BJ (cell line): ENCODE results near the gene SATB2. TPM values are rescaled to one million over a fixed set of nuclear protein-coding genes. Genes with fewer than 3 reads are reported as not detected.

Source experiments
- CTCF ChIA-PET: fragments of 350-600 bp; formaldehyde crosslinking; extraction: SDS; loops from one replicate; lab custom pipeline; 2021; ENCODE audit warnings: antibody characterized with exemption, inconsistent platforms; lab: Yijun Ruan, JAX
- POLR2A ChIA-PET: fragments of 300-600 bp; sonication (Branson Sonifier 250); formaldehyde crosslinking; extraction: SDS; loops from one replicate; lab custom pipeline; 2021; ENCODE audit warnings: antibody characterized with exemption; lab: Charles Lee
- DNase-seq: peaks from one replicate; pipeline ENCODE4 v3.0.0-alpha.2; 2011; ENCODE audit warnings: low read depth
- H3K27me3 ChIP-seq: 2 replicates; pipeline ENCODE4 v1.6.0; 2011; ENCODE audit warnings: low read length; ENCODE audit not compliant: control insufficient read depth, insufficient read depth
- H3K36me3 ChIP-seq: 2 replicates; pipeline ENCODE4 v1.5.1; 2011; ENCODE audit warnings: low read length; ENCODE audit not compliant: control insufficient read depth, insufficient read depth
- H3K4me3 ChIP-seq: 2 replicates; pipeline ENCODE4 v1.5.1; 2011; ENCODE audit warnings: low read depth, mild to moderate bottlenecking, control low read depth, low read length
- CTCF ChIP-seq: IDR thresholded peaks from 2 replicates; pipeline ENCODE4 v1.5.1; 2011; ENCODE audit warnings: low read depth, mild to moderate bottlenecking, control low read depth, inconsistent platforms, low read length, moderate library complexity; ENCODE audit not compliant: insufficient read depth
- polyA plus RNA-seq: library from polyadenylated mRNA; depleted of rRNA; stranded (reverse); fragments of >200 nt; gene quantifications from 2 replicates; pipeline ENCODE4 v1.2.3, GENCODE V29; 2011

Gene SATB2
- polyA plus RNA-seq, 1 experiment: 4.8 TPM

DNA sequence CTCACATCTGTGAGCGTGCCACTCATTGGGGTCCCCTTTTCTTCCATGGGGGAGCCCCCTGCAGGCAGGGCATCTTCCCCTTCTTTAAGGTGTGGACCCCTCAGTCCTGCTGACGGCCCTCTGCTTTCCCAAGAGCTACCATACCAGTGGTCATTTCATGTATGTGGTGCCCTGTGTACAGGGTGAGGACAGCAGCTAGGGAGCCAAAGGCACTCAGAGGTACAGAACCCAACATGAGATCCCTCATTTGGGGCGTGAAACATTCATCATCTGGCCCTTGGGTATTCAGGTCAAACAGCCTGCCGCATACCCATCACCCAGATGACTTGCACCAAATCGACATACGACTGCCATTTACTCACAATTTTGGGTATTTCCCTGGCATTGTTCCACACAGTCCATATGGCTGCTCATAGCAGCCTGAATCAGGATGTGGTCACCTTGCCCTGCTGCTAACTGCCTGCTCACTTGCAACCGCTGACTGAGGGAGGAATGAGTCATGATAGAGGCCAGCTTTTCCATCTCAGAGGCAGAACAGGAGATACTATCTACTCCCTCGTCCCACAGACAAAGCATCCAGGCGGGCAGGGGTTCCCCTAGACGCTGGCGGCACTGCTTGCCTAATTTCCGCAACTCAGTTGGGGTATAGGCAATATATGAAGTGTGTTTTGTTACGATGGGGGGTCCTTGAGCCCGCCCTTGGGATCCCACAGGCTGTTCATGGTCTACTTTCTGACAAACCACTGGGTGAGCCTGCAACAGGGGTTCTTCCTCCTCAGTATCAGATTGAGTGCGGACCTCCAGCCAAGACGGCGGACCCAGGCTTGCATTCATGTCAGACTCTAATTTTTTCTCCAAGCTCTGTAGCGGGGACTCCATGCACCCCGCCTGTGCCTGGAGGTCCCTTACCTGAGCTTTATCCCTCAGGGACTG is 228.6 kb downstream of the SATB2 start:
- ChIA-PET CTCF (no interaction called here), POLR2A (no interaction called here)
- no peak for TF ChIP-seq CTCF
- DNase-seq: peak; percentile 74
- Histone ChIP-seq H3K4me3 (no peak overlapping the region), H3K36me3 (no peaks in the 10 kb centered on the region), H3K27me3 (no peaks in the 10 kb centered on the region)

DNA sequence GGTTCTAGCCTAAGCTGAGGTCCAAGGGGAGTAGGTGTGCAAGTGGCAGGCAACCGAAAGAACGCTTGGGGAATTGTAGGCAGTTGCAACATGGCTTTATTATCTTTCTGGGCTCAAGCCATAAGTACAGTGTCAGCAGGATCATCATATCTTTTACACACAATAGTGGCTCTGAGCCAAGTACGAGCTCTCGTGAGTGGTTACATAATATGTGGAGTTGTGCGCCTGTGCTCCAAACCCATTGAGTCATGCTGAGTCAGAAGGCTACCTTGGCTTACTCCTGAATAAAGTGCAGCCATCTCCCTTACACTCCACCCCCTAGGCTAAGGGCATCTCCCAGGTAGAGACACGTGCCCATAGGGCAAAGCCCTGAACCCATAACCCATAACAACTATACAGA is 233.9 kb downstream of the SATB2 start:
- no peak for TF ChIP-seq CTCF
- CTCF ChIA-PET: no interaction called here
- no peaks in the 10 kb centered on the region for H3K36me3 ChIP-seq
- DNase-seq: no peak
- no peaks in the 10 kb centered on the region for H3K27me3 ChIP-seq
- POLR2A ChIA-PET: no interaction called here
- H3K4me3 ChIP-seq: no peak overlapping the region

- H3K4me3 ChIP-seq: no peak overlapping the region
- H3K36me3 ChIP-seq: no peaks in the 10 kb centered on the region
- ChIA-PET POLR2A (no interaction called here), CTCF (no interaction called here)
- TF ChIP-seq CTCF: no peak
- DNase-seq: no peak
- no peaks in the 10 kb centered on the region for H3K27me3 ChIP-seq
Measured at GRCh38 chr2:199220920-199221319, 236.8 kb downstream of the SATB2 start.

DNA sequence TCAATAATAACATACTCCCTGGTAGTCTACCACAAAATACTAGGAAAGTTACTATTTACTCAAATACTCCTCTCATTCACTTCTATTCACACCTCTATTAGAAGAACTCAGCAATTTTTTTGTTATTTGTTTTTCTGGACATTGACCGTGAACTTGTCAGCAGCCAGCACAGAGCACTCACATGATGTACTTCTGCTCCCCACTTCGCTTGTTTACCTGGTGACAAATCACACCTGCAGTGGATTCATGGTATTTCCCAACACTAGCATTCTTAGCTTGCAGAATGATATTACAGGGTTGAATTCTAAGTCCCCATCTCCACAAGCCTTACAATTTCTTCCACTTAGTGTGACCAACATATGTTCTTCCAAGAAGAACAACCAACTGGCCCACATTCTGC is 238.2 kb downstream of the SATB2 start:
- no peak for DNase-seq
- ChIA-PET POLR2A (no interaction called here), CTCF (no interaction called here)
- Histone ChIP-seq H3K4me3 (no peak overlapping the region), H3K36me3 (no peaks in the 10 kb centered on the region), H3K27me3 (no peaks in the 10 kb centered on the region)
- TF ChIP-seq CTCF: no peak
